Activated naive CD8-positive, alpha-beta T cell treated with anti-CD3 and anti-CD28 coated beads, Interleukin-2, amount 10 ng/mL, durations not matched to agents 7 days and 5 days (primary cell): ENCODE measurements around the gene CLCA1. TPM values are rescaled to one million over a fixed set of nuclear protein-coding genes. Genes with fewer than 3 reads are reported as not detected.
"Not testable (repeated sequence)": the region's sequence is repeated elsewhere in the genome, so short reads cannot be mapped to it uniquely, and the experiment has no call there.

Experiments used
- ATAC-seq: fragments of 150-1000 bp; cut with Tn5 transposase; one replicate; pipeline ENCODE4 v1.10.0; 2021; ENCODE audit warnings: low read depth, moderate library complexity
- POLR2A ChIA-PET: fragments of 350-600 bp; sonication (Branson Sonifier 250); formaldehyde crosslinking; loops from one replicate; lab custom pipeline; 2021; ENCODE audit warnings: antibody characterized with exemption; lab: Charles Lee
- DNase-seq: peaks from one replicate; pipeline ENCODE4 v3.0.0; 2021
- H3K27ac Mint-ChIP-seq: one replicate; pipeline ENCODE4 v1.8.0; 2022; ENCODE audit warnings: mild to moderate bottlenecking, mixed read lengths
- H3K27me3 Mint-ChIP-seq: one replicate; pipeline ENCODE4 v1.8.0; 2022; ENCODE audit warnings: mild to moderate bottlenecking, moderate library complexity, mixed read lengths
- H3K36me3 Mint-ChIP-seq: one replicate; pipeline ENCODE4 v1.8.0; 2021; ENCODE audit warnings: mild to moderate bottlenecking, mixed read lengths
- H3K4me1 Mint-ChIP-seq: one replicate; pipeline ENCODE4 v1.8.0; 2021; ENCODE audit warnings: mixed read lengths
- H3K4me3 Mint-ChIP-seq: one replicate; pipeline ENCODE4 v1.8.0; 2022; ENCODE audit warnings: mild to moderate bottlenecking, moderate library complexity, mixed read lengths
- H3K9me3 Mint-ChIP-seq: one replicate; pipeline ENCODE4 v1.8.0; 2021; ENCODE audit warnings: mixed read lengths
- total RNA-seq, 2 experiments: library from RNA; stranded (reverse); gene quantifications; one replicate each; pipeline ENCODE4 v1.2.3, GENCODE V29; 2021

CLCA1 gene
- total RNA-seq, 2 experiments from 2014 or later, result not detected

- no peak for DNase-seq
- Mint-ChIP-seq H3K9me3 (no peaks in the 10 kb centered on the region), H3K27me3 (peaks cover 29% of the 10 kb centered on the region), H3K4me1 (peaks cover 13% of the 10 kb centered on the region), H3K36me3 (no peaks in the 10 kb centered on the region), H3K4me3 (no peak overlapping the region), H3K27ac (no peak overlapping the region)
- no peak for ATAC-seq
- POLR2A ChIA-PET, result no interaction called here
Observed at GRCh38 chr1:86500714-86501113, 32.0 kb downstream of the CLCA1 start.

GRCh38 chr1:86502125-86502646 lies 33.5 kb downstream of the CLCA1 start:
- ATAC-seq, result peak; percentile 81
- not testable (repeated sequence) for H3K9me3 Mint-ChIP-seq, H3K36me3 Mint-ChIP-seq
- Mint-ChIP-seq H3K4me1 (peaks cover 13% of the 10 kb centered on the region), H3K27ac (peak overlapping the region; percentile 49), H3K27me3 (peaks cover 23% of the 10 kb centered on the region), H3K4me3 (peak overlapping the region; percentile 91)
- peak; percentile 44 for DNase-seq
- POLR2A ChIA-PET, result interaction anchor here (0.7 to 1.4 kb wide), 2 partner anchors 106 to 122 kb away, joined by 3 to 4 read pairs; partner anchors contain the start of gene ODF2L

GRCh38 chr1:86502721-86503405 lies 34.1 kb downstream of the CLCA1 start:
- no peaks in the 10 kb centered on the region for H3K36me3 Mint-ChIP-seq
- H3K9me3 Mint-ChIP-seq, result no peaks in the 10 kb centered on the region
- ATAC-seq (peak; percentile 37), DNase-seq (no peak)
- POLR2A ChIA-PET, result interaction anchor here (0.7 to 1.4 kb wide), 2 partner anchors 107 to 123 kb away, joined by 3 to 4 read pairs; partner anchors contain the start of gene ODF2L
- H3K4me1 Mint-ChIP-seq, result peaks cover 13% of the 10 kb centered on the region
- peaks cover 19% of the 10 kb centered on the region for H3K27me3 Mint-ChIP-seq
- H3K4me3 Mint-ChIP-seq, result peak overlapping the region; percentile 91
- H3K27ac Mint-ChIP-seq, result no peak overlapping the region

- Mint-ChIP-seq H3K9me3 (no peaks in the 10 kb centered on the region), H3K27me3 (peaks cover 13% of the 10 kb centered on the region), H3K27ac (no peak overlapping the region), H3K36me3 (no peaks in the 10 kb centered on the region), H3K4me1 (peaks cover 13% of the 10 kb centered on the region), H3K4me3 (peak overlapping the region; percentile 91)
- ATAC-seq, result no peak
- no peak for DNase-seq
- POLR2A ChIA-PET, result no interaction called here
Observed at GRCh38 chr1:86503406-86504136, 34.8 kb downstream of the CLCA1 start.

- no peak for DNase-seq
- no peak overlapping the region for H3K27ac Mint-ChIP-seq
- H3K9me3 Mint-ChIP-seq, result no peaks in the 10 kb centered on the region
- ATAC-seq, result no peak
- no peaks in the 10 kb centered on the region for H3K36me3 Mint-ChIP-seq
- H3K4me3 Mint-ChIP-seq, result no peak overlapping the region
- H3K27me3 Mint-ChIP-seq, result peaks cover 8% of the 10 kb centered on the region
- H3K4me1 Mint-ChIP-seq, result peaks cover 13% of the 10 kb centered on the region
- POLR2A ChIA-PET, result no interaction called here
Observed at GRCh38 chr1:86504137-86504479, 35.4 kb downstream of the CLCA1 start.

GRCh38 chr1:86504895-86505563 lies 36.3 kb downstream of the CLCA1 start:
- DNase-seq (no peak), ATAC-seq (no peak)
- Mint-ChIP-seq H3K27ac (no peak overlapping the region), H3K9me3 (no peaks in the 10 kb centered on the region), H3K4me1 (peaks cover 13% of the 10 kb centered on the region), H3K4me3 (no peak overlapping the region), H3K27me3 (peaks cover 7% of the 10 kb centered on the region), H3K36me3 (no peaks in the 10 kb centered on the region)
- POLR2A ChIA-PET, result no interaction called here

GRCh38 chr1:86505564-86505902 lies 36.8 kb downstream of the CLCA1 start:
- H3K4me1 Mint-ChIP-seq, result peaks cover 13% of the 10 kb centered on the region
- no peaks in the 10 kb centered on the region for H3K36me3 Mint-ChIP-seq
- no peak for ATAC-seq
- no peak for DNase-seq
- H3K9me3 Mint-ChIP-seq, result no peaks in the 10 kb centered on the region
- peaks cover 7% of the 10 kb centered on the region for H3K27me3 Mint-ChIP-seq
- POLR2A ChIA-PET, result no interaction called here
- H3K4me3 Mint-ChIP-seq, result no peak overlapping the region
- no peak overlapping the region for H3K27ac Mint-ChIP-seq

- no peak overlapping the region for H3K27ac Mint-ChIP-seq
- POLR2A ChIA-PET, result no interaction called here
- H3K4me1 Mint-ChIP-seq, result peaks cover 4% of the 10 kb centered on the region
- ATAC-seq (no peak), DNase-seq (no peak)
- peaks cover 2% of the 10 kb centered on the region for H3K27me3 Mint-ChIP-seq
- H3K4me3 Mint-ChIP-seq, result no peak overlapping the region
- no peaks in the 10 kb centered on the region for H3K36me3 Mint-ChIP-seq
- no peaks in the 10 kb centered on the region for H3K9me3 Mint-ChIP-seq
Observed at GRCh38 chr1:86507935-86508582, 39.3 kb downstream of the CLCA1 start.

GRCh38 chr1:86508583-86508969 lies 39.8 kb downstream of the CLCA1 start:
- H3K4me3 Mint-ChIP-seq, result no peak overlapping the region
- no peak for ATAC-seq

GRCh38 chr1:86515597-86515996 lies 46.9 kb downstream of the CLCA1 start:
- ATAC-seq (no peak), DNase-seq (no peak)
- H3K9me3 Mint-ChIP-seq, result no peaks in the 10 kb centered on the region
- H3K4me3 Mint-ChIP-seq, result no peak overlapping the region
- no peak overlapping the region for H3K27ac Mint-ChIP-seq
- POLR2A ChIA-PET, result no interaction called here
- no peaks in the 10 kb centered on the region for H3K27me3 Mint-ChIP-seq
- no peaks in the 10 kb centered on the region for H3K4me1 Mint-ChIP-seq
- H3K36me3 Mint-ChIP-seq, result no peaks in the 10 kb centered on the region

More at GRCh38 chr1:86508583-86508969, 39.8 kb downstream of the CLCA1 start:
- POLR2A ChIA-PET, result no interaction called here
- Mint-ChIP-seq H3K36me3 (no peaks in the 10 kb centered on the region), H3K4me1 (peaks cover 2% of the 10 kb centered on the region), H3K27ac (no peak overlapping the region), H3K27me3 (peaks cover 2% of the 10 kb centered on the region), H3K9me3 (no peaks in the 10 kb centered on the region)
- DNase-seq, result no peak

- POLR2A ChIA-PET, result no interaction called here
- ATAC-seq (no peak), DNase-seq (no peak)
- H3K4me1 Mint-ChIP-seq, result no peaks in the 10 kb centered on the region
- no peaks in the 10 kb centered on the region for H3K27me3 Mint-ChIP-seq
- H3K4me3 Mint-ChIP-seq, result no peak overlapping the region
- no peak overlapping the region for H3K27ac Mint-ChIP-seq
- no peaks in the 10 kb centered on the region for H3K36me3 Mint-ChIP-seq
- no peaks in the 10 kb centered on the region for H3K9me3 Mint-ChIP-seq
Observed at GRCh38 chr1:86516335-86516734, 47.6 kb downstream of the CLCA1 start.

- Mint-ChIP-seq H3K27me3 (no peaks in the 10 kb centered on the region), H3K36me3 (no peaks in the 10 kb centered on the region), H3K4me3 (no peak overlapping the region), H3K9me3 (no peaks in the 10 kb centered on the region), H3K27ac (no peak overlapping the region), H3K4me1 (no peaks in the 10 kb centered on the region)
- POLR2A ChIA-PET, result no interaction called here
- no peak for ATAC-seq
- DNase-seq, result no peak
Observed at GRCh38 chr1:86517336-86517735, 48.6 kb downstream of the CLCA1 start.

- no peaks in the 10 kb centered on the region for H3K27me3 Mint-ChIP-seq
- H3K27ac Mint-ChIP-seq, result no peak overlapping the region
- H3K9me3 Mint-ChIP-seq, result no peaks in the 10 kb centered on the region
- H3K36me3 Mint-ChIP-seq, result no peaks in the 10 kb centered on the region
- ATAC-seq, result no peak
- POLR2A ChIA-PET, result no interaction called here
- no peaks in the 10 kb centered on the region for H3K4me1 Mint-ChIP-seq
- DNase-seq, result no peak
- H3K4me3 Mint-ChIP-seq, result no peak overlapping the region
Observed at GRCh38 chr1:86520789-86521521, 52.2 kb downstream of the CLCA1 start.
